ENCODE data around the gene ARAF. TPM values are rescaled to one million over a fixed set of nuclear protein-coding genes. Genes with fewer than 3 reads are reported as not detected.

The ARAF gene
- polyA plus RNA-seq, 3 donors, result 49.7 to 105 (median 68.6) TPM

DNA sequence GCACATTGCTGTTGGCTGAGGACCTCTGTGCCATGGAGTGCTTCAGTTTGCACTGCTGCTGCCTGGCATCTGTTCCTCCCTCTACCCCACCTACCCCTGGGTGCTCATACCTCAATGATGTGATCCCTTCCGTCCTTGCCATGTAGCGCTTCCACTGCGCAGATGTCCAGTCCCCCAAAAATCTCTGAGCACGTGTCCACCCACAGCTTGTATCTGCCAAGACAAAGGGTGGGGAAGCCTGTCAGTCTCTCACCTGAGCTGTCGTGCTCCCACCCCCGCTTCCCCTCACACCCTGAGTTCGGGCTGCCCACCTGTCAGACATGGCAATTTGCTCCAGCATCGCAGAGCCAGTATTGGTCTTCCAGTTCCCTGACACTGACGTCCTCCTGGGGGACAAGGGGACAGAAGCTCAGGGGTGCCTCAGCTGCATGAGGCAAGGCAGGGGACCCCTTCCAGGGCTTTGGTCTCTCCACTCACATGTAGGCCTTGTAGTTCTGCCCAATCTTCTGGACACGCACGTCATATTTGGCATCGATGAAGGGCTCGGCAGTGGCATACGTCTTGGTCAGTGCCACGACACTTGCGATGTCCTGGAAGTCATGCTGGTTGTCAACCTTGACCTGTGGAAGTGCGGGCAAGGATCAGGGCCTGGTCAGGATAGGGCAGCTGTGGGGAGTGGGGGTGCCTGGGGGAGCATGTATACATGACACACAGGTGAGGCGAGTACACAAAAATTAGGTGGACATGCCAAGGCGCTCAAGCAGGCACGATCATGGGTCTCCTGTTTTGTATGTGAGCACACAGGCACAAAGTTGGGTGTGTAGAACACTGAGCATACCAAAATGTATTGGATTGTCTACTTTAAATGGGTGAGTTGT is 15.3 kb downstream of the ARAF start:
- peaks cover 0 to 13% of the 10 kb centered on the region in 2 donors for H3K27me3 ChIP-seq (ENCODE audit: control insufficient read depth in 2 of 2, insufficient read depth in 2 of 2, low read length in 2 of 2)
- no peaks in the 10 kb centered on the region for H3K9me3 ChIP-seq (replicated peaks in 1 of 2; ENCODE audit: control insufficient read depth in 1 of 2, insufficient read depth in 1 of 2, low read length in 2 of 2)
- TF ChIP-seq, protein P1, sequence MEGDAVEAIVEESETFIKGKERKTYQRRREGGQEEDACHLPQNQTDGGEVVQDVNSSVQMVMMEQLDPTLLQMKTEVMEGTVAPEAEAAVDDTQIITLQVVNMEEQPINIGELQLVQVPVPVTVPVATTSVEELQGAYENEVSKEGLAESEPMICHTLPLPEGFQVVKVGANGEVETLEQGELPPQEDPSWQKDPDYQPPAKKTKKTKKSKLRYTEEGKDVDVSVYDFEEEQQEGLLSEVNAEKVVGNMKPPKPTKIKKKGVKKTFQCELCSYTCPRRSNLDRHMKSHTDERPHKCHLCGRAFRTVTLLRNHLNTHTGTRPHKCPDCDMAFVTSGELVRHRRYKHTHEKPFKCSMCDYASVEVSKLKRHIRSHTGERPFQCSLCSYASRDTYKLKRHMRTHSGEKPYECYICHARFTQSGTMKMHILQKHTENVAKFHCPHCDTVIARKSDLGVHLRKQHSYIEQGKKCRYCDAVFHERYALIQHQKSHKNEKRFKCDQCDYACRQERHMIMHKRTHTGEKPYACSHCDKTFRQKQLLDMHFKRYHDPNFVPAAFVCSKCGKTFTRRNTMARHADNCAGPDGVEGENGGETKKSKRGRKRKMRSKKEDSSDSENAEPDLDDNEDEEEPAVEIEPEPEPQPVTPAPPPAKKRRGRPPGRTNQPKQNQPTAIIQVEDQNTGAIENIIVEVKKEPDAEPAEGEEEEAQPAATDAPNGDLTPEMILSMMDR (IDR thresholded peaks at IDR 0.05), result no peak
- H4K20me1 ChIP-seq (ENCODE audit: insufficient read depth, low read length), result no peaks in the 10 kb centered on the region
- Mint-ChIP-seq H3K36me3 (peaks cover 11 to 16% of the 10 kb centered on the region in 2 donors), H3K27ac (peak overlapping the region in 4 of 7 donors; percentile 21 to 70 (median 32)), H3K9me3 (peaks cover 0 to 8% (median 3%) of the 10 kb centered on the region in 7 donors), H3K27me3 (ENCODE audit: low read depth in 3 of 3) (peaks cover 11 to 23% (median 21%) of the 10 kb centered on the region in 3 donors), H3K4me3 (peak overlapping the region in 1 of 2 donors; percentile 11), H3K4me1 (peaks cover 52% of the 10 kb centered on the region)
- no peak overlapping the region for H2AFZ ChIP-seq (ENCODE audit: insufficient read depth, low read depth, low read length, poor library complexity, severe bottlenecking)
- DNase-seq, result no peak
- no peak overlapping the region for H3K4me3 ChIP-seq (replicated peaks in 1 of 3; ENCODE audit: low read depth in 2 of 3, low read length in 3 of 3)
- 97% methylated on average over 11 of the region's 20 CpGs for WGBS (ENCODE audit: insufficient coverage)
- no peak overlapping the region for H3K9ac ChIP-seq (ENCODE audit: insufficient read depth, low read length, poor library complexity, severe bottlenecking)
- H3K36me3 ChIP-seq (replicated peaks in 1 of 2; ENCODE audit: control insufficient read depth in 1 of 2, insufficient read depth in 2 of 2, low read length in 2 of 2), result peaks cover 7 to 8% of the 10 kb centered on the region in 2 donors
- intact Hi-C loops (cut with micrococcal nuclease), result loop anchor here (5.0 kb wide), 2 partner anchors 41 to 56 kb away; partner anchors contain the start of gene SYN1 (in 1 of the 2)
- H3K4me1 ChIP-seq (ENCODE audit: control insufficient read depth in 1 of 2, insufficient read depth in 2 of 2, low read length in 2 of 2), result peaks cover 42 to 71% of the 10 kb centered on the region in 2 donors
- H3K79me2 ChIP-seq (ENCODE audit: insufficient read depth, low read length), result no peaks in the 10 kb centered on the region
- H3K27ac ChIP-seq (ENCODE audit: low read depth in 1 of 2, low read length in 2 of 2), result no peak overlapping the region
- H3K4me2 ChIP-seq (replicated peaks; ENCODE audit: extremely low read depth, low read length, poor library complexity, severe bottlenecking), result no peak overlapping the region

GRCh38 chrX:47577424-47577823 is 16.4 kb downstream of the ARAF start:
- 100% methylated on average over 2 of the region's 9 CpGs for WGBS (ENCODE audit: insufficient coverage)
- Histone ChIP-seq H4K20me1 (ENCODE audit: insufficient read depth, low read length) (no peaks in the 10 kb centered on the region), H2AFZ (ENCODE audit: insufficient read depth, low read depth, low read length, poor library complexity, severe bottlenecking) (no peak overlapping the region), H3K4me3 (replicated peaks in 1 of 3; ENCODE audit: low read depth in 2 of 3, low read length in 3 of 3) (no peak overlapping the region), H3K36me3 (replicated peaks in 1 of 2; ENCODE audit: control insufficient read depth in 1 of 2, insufficient read depth in 2 of 2, low read length in 2 of 2) (no peaks in the 10 kb centered on the region), H3K27me3 (ENCODE audit: control insufficient read depth in 2 of 2, insufficient read depth in 2 of 2, low read length in 2 of 2) (peaks cover 0 to 13% of the 10 kb centered on the region in 2 donors), H3K4me2 (replicated peaks; ENCODE audit: extremely low read depth, low read length, poor library complexity, severe bottlenecking) (no peak overlapping the region), H3K27ac (ENCODE audit: low read depth in 1 of 2, low read length in 2 of 2) (no peak overlapping the region), H3K9me3 (replicated peaks in 1 of 2; ENCODE audit: control insufficient read depth in 1 of 2, insufficient read depth in 1 of 2, low read length in 2 of 2) (no peaks in the 10 kb centered on the region), H3K79me2 (ENCODE audit: insufficient read depth, low read length) (peaks cover 2% of the 10 kb centered on the region), H3K9ac (ENCODE audit: insufficient read depth, low read length, poor library complexity, severe bottlenecking) (no peak overlapping the region), H3K4me1 (ENCODE audit: control insufficient read depth in 1 of 2, insufficient read depth in 2 of 2, low read length in 2 of 2) (peaks cover 50 to 77% of the 10 kb centered on the region in 2 donors)
- Mint-ChIP-seq H3K4me3 (no peak overlapping the region), H3K9me3 (peaks cover 0 to 8% (median 3%) of the 10 kb centered on the region in 7 donors), H3K27ac (peak overlapping the region in 2 of 7 donors; percentile 62 to 95), H3K36me3 (peaks cover 0 to 6% of the 10 kb centered on the region in 2 donors), H3K27me3 (ENCODE audit: low read depth in 3 of 3) (peaks cover 9 to 23% (median 21%) of the 10 kb centered on the region in 3 donors), H3K4me1 (peaks cover 57% of the 10 kb centered on the region)
- TF ChIP-seq, protein P1 (IDR thresholded peaks at IDR 0.05), result no peak
- intact Hi-C loops (cut with micrococcal nuclease), result loop anchor here (5.0 kb wide), 2 partner anchors 40 to 55 kb away; partner anchors contain the start of gene SYN1 (in 1 of the 2)
- peak in 1 of 3 donors; percentile 20 for DNase-seq

Data from CD14-positive monocyte (primary cell).